NCI-H345 treated with DMSO at 0.1 percent for 48 hours (cell line): ENCODE data around the gene PPIC.

Experiments used
- DNase-seq: peaks from one replicate; lab custom pipeline; 2025; ENCODE audit not compliant: unreplicated experiment; lab: John Stamatoyannopoulos, UW

The PPIC gene

DNA sequence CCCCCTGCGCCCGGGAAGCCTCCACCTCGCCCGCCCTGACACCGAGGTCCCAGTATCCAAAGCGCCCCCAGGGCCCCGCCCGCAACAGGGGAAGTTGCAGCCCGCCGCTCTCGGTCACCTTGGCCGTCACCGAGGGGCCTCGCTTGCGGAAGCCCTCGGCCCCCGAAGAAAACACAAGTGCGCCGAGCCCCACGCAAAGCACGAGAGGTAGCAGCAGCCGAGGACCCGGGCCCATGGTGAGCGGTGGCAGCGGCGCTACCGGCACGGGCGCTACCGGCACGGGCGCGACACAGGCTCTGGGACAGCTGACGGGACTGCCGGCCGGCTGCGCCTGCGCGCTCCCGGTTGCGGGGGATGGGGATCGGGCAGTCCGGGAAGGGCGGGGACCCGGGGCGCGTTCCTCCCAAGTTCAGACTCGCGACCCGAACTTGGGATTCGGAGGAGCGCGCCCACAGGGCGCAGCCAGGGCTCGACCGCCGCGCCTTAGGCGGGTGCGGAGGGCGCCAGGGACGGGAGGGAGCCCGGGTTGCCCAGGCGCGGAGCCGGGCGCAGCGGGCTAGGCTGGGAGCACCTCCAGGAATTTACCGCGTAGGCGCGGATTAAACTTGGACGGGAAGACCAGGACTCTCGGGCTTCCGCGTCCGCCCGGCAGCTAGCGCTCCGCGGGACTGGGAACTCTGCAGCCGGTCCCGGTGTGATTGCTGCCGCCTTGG is at the start of gene PPIC:
TSS of gene PPIC (minus strand) at position 335 of the 713 bp plus-strand sequence. CDS start at position 235, 100 bp downstream.
- DNase-seq: peak; percentile 20

DNA sequence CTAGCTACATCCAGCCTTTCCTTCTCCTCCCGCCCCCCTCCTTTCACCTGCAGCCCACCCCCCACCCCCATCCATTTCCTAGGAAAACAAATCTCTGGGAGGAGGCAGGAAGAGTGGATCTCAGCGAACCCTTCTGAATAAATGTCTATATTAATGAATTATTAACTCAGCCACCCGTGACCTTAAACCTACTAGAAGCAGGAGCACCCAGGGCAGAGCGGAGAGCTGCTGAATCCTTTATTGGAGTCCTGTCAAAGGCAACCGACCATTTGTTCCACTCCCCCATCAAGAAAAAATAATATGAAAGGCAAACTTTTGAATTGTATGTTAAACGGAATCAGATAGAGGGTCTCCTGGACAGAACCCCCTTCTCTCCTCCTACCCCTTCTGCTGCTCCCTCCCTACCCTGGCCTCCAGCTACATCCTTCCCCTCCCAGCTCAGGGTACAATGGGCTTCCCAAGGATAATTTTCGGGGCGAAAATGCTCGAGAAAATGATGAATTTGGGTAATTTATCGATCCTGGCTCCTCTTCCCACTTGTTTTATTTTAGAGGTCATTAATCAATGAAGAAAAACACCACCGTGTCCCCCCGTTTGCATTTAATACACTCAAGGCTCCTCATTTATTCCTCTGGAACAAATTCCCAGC is 49.2 kb upstream of the PPIC start:
- DNase-seq: no peak

GRCh38 chr5:123084730-123085605 is 48.4 kb upstream of the PPIC start:
- DNase-seq: no peak

DNA sequence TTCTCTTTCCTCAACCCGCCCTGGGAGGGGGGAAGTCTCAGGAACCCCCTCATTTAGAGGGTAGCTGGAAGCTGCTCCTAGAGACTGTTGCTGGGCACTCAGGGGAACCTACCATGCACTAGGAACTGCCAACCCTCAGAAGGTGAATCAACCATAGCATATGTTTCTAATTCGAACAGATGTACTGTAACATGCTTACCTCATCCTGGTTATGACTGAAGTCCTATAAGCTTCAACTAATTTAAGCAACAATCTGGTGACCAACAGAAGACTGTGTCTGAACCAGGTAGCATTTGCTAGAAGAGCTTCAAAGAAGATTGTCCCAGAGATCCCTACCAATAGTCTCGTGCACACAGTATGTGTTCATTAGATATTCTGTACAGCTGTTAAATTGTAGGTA is 46.8 kb upstream of the PPIC start:
- DNase-seq: no peak

GRCh38 chr5:123080215-123080614 is 43.7 kb upstream of the PPIC start:
- DNase-seq: no peak

GRCh38 chr5:123075521-123076163 is 39.1 kb upstream of the PPIC start:
- no peak for DNase-seq

GRCh38 chr5:123068368-123068938 is 31.9 kb upstream of the PPIC start:
- no peak for DNase-seq

DNA sequence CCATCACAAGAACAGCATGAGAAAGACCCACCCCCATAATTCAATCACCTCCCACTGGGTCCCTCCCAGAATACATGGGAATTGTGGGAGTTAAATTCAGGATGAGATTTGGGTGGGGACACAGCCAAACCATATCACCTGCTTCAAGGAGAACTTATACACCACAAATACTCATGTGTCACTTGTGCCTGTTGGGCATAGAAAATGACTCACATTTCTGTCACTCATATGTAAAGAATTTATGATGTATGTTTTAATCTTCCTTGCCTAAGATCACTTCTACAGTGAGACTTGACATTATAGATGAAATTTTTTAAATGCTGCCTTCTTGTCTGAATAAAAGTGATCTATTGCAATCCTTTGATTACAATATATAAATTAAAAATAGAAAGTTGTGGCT is 29.5 kb upstream of the PPIC start:
- no peak for DNase-seq

DNA sequence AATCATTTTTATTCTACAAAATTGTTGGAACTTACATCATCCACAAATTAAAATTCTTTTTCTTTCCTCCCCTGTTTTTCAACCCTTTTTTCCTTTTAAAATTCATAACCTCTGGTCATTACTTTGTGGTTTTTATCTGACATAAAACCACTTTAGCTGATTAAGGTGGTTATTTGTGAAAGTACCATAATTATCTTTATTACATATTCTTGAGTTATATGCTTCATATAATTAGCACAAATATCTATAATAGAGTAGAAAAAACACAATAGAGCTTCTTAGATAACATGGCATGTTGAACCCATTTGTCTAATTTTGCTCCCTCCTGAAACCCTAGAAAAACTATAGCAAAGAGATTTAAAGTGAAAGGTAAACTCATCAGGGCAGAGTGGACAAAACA is 22.9 kb upstream of the PPIC start:
- DNase-seq: no peak

DNA sequence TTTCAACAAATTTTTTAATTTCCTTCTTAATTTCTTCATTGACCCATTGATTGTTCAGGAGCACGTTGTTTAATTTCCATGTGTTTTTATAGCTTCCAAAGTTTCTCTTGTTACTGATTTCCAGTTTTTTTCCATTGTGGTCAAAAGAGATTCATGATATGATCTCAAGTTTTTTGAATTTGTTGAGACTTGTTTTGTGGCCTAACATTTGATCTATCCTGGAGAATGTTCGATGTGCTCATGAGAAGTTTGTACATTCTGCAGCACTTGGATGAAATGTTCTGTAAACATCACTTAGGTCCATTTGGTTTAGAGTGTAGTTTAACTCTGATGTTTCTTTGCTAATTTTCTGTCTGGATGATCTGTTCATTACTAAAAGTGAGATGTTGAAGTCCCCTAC is 14.7 kb upstream of the PPIC start:
- no peak for DNase-seq

DNA sequence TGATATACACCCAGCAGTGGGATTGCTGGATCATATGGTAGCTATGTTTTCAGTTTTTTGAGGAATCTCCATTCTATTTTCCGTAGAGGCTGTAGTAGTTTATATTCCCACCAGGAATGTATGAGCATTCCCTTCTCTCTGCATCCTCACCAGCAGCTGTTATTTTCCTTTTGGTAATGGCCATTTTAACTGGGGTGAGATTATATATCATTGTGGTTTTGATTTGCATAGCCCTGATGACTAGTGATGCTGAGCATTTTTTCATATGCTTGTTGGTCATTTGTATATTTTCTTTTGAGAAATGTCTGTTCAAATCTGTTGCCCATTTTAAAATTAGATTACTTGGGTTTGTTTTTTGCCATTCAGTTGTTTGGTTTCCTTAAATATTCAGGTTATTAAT is 11.2 kb upstream of the PPIC start:
- DNase-seq: no peak

DNA sequence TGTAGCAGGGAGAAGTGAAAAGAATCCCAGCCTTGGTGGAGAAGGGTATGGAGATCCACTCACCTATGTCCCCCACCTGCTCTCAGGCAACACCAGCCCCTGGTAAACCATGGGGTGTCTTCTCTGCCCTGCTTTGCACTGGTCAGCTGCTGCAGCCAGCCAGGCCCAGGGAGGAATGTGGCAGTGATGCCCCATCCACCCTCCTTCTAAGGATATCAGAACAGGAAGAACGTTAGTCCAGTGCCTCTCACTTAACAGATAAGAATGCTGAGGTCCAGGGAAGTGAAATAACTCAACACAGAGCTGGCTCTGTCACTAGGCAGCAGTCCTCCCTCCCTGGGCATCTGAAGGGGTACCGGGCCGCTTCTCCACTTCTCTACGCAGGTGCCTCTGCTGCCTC is 9.7 kb upstream of the PPIC start:
- DNase-seq: no peak

DNA sequence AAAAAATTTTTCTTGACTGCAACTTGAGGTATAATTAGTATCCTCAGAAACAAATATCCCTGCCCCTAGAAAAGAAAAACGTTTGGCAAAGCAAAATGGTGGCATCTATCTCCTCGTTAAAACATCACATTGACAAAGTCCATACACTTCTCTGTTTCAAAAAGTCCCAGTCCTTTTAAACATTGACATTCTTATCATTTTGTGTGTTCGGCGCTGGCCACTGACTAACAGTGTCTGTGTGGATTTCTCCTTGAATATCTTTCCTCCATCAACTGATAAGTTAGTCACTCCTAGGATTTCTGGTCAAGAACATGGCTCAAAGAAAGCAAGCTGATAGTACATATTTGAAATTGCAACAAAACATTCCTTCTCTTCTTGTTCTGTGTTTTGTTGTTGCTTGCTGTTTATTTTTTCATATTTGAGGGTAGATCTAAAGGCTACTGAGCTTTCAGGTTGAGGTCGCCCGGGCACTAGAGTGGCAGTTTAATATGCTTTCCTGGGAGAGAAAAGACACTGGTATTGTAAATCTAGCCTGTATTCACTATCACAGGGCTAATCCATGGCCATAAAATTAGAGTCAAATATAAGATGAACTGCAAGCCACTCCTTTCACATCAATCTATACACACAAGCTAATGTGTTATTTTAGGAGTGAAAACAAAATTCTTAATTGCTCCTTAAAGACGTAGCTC is 8.5 kb upstream of the PPIC start:
- DNase-seq: no peak

DNA sequence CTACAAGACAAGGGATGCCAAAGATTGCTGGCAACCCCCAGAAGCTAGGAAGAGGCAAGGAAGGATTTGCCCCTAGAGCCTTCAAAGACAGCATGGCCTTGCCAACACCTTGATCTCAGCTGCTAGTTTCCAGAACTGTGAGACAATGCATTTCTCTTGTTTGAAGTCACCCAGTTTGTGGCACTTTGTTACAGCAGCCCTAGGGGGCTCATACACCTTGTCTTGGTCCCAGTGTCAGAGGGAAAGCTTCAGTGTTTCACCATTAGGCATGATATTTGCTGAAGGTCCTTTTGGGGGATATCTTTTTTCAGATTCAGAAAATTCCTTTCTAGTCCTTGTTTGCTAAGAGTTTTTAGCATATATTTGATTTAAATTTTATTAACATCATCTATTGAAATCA is 3.1 kb upstream of the PPIC start:
- no peak for DNase-seq

GRCh38 chr5:123037104-123037418 is 536 bp upstream of the PPIC start:
- no peak for DNase-seq

DNA sequence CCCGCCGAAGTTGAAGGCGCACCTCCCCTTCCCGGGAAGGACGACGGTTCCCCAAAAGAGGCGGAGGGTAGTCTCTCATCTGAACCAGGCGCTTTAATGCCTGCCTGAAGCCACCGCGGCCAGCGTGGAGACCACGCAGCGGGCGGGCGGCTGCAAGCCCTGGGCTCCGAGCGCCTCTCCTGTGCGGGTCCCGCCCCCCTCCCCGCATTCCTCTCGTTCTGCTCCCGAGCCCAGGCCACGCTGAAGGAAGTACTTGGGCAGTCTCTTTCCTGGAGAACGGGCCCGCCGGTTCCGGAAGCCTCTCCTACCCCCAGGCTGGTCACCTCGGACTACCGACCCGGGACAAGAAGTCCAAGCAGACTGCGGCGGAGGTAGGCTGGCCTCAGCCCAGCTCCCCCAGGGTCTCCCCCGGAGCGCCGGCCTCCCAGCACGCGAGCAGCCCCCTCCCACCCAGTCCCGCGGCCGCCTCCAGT is 571 bp downstream of the PPIC start:
- DNase-seq: peak; percentile 18

DNA sequence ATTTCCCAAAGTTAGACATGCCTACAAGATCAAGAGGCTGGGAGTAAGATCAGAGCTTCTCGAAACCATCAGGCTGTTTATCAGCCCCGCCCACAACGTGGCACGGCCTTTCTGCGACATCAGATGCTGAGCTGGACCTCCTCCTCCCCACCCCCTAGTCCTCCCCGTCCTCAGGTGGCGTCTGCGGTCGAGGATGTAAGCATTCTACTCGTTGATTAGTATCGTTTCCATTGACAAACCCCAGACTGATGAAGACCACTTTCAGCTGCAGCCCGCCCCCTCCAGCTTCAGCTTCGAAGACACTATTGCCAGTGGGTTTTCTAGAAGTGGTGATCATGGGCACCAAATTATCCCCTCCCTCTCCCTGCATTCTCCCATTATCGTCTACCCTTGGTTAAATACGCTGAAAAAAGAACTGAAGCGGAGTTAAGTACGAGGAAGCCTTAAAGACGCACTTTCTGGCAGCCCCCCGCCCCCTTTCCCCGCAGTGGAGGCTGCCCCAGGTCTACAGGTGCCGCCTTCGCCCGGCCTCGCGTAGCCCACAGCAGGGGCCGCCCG is 1.1 kb downstream of the PPIC start:
- peak; percentile 24 for DNase-seq

- DNase-seq: no peak
These were observed 3.3 kb downstream of the PPIC start for GRCh38 chr5:123033157-123033671.

GRCh38 chr5:123028222-123028621 is 8.3 kb downstream of the PPIC start:
- no peak for DNase-seq

- DNase-seq: no peak
These were observed 21.8 kb downstream of the PPIC start for GRCh38 chr5:123014689-123015088.
